ENCODE measurements around the gene BEST2.

BEST2 gene

DNA sequence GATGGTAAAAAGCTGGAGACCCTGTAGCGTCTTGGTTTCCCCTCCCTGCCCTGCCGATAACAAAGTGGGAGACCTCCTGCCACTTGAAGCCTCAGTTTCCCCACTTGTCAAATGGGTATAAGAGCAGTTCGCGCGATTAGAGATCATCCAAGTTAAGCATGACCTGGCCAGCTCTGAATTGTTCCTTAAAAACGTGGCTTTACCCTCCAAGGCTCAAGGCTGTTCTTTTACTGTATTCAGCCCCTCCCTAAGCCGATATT lies 28.3 kb upstream of the BEST2 start:
- TF ChIP-seq CREB1 (IDR thresholded peaks at IDR 0.05; ENCODE audit: low read depth): no peak
- no peak for TF ChIP-seq FOXM1 (IDR thresholded peaks at IDR 0.05; ENCODE audit: borderline replicate concordance, low read depth)
- TF ChIP-seq EP300 (IDR thresholded peaks at IDR 0.05; ENCODE audit: borderline replicate concordance): no peak
- no peak for TF ChIP-seq TEAD4 (IDR thresholded peaks at IDR 0.05)
- TF ChIP-seq, protein P1, sequence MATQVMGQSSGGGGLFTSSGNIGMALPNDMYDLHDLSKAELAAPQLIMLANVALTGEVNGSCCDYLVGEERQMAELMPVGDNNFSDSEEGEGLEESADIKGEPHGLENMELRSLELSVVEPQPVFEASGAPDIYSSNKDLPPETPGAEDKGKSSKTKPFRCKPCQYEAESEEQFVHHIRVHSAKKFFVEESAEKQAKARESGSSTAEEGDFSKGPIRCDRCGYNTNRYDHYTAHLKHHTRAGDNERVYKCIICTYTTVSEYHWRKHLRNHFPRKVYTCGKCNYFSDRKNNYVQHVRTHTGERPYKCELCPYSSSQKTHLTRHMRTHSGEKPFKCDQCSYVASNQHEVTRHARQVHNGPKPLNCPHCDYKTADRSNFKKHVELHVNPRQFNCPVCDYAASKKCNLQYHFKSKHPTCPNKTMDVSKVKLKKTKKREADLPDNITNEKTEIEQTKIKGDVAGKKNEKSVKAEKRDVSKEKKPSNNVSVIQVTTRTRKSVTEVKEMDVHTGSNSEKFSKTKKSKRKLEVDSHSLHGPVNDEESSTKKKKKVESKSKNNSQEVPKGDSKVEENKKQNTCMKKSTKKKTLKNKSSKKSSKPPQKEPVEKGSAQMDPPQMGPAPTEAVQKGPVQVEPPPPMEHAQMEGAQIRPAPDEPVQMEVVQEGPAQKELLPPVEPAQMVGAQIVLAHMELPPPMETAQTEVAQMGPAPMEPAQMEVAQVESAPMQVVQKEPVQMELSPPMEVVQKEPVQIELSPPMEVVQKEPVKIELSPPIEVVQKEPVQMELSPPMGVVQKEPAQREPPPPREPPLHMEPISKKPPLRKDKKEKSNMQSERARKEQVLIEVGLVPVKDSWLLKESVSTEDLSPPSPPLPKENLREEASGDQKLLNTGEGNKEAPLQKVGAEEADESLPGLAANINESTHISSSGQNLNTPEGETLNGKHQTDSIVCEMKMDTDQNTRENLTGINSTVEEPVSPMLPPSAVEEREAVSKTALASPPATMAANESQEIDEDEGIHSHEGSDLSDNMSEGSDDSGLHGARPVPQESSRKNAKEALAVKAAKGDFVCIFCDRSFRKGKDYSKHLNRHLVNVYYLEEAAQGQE (IDR thresholded peaks at IDR 0.05; ENCODE audit: low read depth): no peak
- TF ChIP-seq ZBTB7A (IDR thresholded peaks at IDR 0.05; ENCODE audit: low read depth): no peak
- TF ChIP-seq YY1 (IDR thresholded peaks at IDR 0.05; ENCODE audit: low read depth): no peak
- no peak for TF ChIP-seq EGR1 (IDR thresholded peaks at IDR 0.05)
- TF ChIP-seq RAD21 (IDR thresholded peaks at IDR 0.05; ENCODE audit: low read depth): no peak
- TF ChIP-seq, protein P2, sequence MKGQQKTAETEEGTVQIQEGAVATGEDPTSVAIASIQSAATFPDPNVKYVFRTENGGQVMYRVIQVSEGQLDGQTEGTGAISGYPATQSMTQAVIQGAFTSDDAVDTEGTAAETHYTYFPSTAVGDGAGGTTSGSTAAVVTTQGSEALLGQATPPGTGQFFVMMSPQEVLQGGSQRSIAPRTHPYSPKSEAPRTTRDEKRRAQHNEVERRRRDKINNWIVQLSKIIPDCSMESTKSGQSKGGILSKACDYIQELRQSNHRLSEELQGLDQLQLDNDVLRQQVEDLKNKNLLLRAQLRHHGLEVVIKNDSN (IDR thresholded peaks at IDR 0.05): no peak
- no peak for TF ChIP-seq CEBPB (IDR thresholded peaks at IDR 0.05)
- no peak for TF ChIP-seq NFIC (IDR thresholded peaks at IDR 0.05)
- TF ChIP-seq MAX (IDR thresholded peaks at IDR 0.05): no peak
- no peak for TF ChIP-seq TCF12 (IDR thresholded peaks at IDR 0.05; ENCODE audit: low read depth)
- TF ChIP-seq TAF1 (IDR thresholded peaks at IDR 0.05; ENCODE audit: low read depth): no peak

DNA sequence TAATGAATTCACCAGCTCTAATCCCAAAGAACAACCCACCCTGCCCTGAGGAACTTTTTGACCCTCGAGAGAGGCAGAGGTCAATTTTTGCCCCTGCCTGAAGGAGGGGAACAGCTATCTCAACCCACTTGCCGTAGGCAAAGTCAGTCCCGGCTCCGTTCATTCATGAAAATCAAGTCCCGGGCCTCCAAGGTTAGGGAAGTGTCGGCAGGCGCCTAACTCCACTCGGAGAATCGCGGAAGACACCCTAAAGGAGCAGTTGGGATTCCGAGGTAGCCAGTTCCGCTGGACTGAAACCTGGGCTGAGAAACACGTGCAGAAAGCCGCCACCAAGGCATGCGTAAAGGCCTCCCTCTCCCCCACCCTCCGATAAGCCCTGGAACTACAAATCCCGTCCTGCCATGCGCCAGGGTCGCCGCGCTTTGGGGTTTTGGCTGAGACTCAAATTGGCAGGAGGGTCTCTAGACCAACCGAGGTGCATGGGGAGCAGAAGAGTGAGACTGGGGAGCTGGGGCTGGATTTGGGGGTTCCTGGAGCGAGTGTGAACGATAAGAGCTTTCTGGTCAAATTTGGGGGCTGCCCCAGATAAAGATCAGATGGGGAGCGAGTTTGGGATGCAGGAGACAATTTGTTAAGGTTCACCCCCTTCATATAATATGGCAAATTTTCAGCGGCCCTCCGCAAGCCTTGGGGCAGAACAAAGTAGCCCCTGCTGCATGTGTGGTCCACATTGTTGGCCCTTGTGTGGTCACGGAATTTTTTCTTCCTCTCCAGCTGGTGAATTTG lies 27.8 kb upstream of the BEST2 start, which contains the start of gene TNPO2:
Gene TNPO2 (minus strand): TSS at position 292 of the 786 bp plus-strand sequence. CDS start 2,955 bp downstream, outside the sequence.
- TF ChIP-seq EGR1 (IDR thresholded peaks at IDR 0.05) (no peak), CEBPB (IDR thresholded peaks at IDR 0.05) (no peak), MAX (IDR thresholded peaks at IDR 0.05) (peak; percentile 81), ZBTB7A (IDR thresholded peaks at IDR 0.05; ENCODE audit: low read depth) (0 out of 2 replicates have a peak, but pooled peaks have one; percentile 49)
- TF ChIP-seq, protein P2 (IDR thresholded peaks at IDR 0.05): 0 out of 2 replicates have a peak, but pooled peaks have one; percentile 27

- TF ChIP-seq TEAD4 (IDR thresholded peaks at IDR 0.05) (no peak), ZBTB7A (IDR thresholded peaks at IDR 0.05; ENCODE audit: low read depth) (no peak), FOXM1 (IDR thresholded peaks at IDR 0.05; ENCODE audit: borderline replicate concordance, low read depth) (no peak), CEBPB (IDR thresholded peaks at IDR 0.05) (no peak), NFIC (IDR thresholded peaks at IDR 0.05) (no peak), MAX (IDR thresholded peaks at IDR 0.05) (no peak)
These were observed 24.6 kb upstream of the BEST2 start for GRCh38 chr19:12726988-12727316.

GRCh38 chr19:12727745-12728433 lies 23.7 kb upstream of the BEST2 start:
- TF ChIP-seq TAF1 (IDR thresholded peaks at IDR 0.05; ENCODE audit: low read depth) (no peak), EP300 (IDR thresholded peaks at IDR 0.05; ENCODE audit: borderline replicate concordance) (no peak), MAX (IDR thresholded peaks at IDR 0.05) (no peak), NFIC (IDR thresholded peaks at IDR 0.05) (no peak), FOXM1 (IDR thresholded peaks at IDR 0.05; ENCODE audit: borderline replicate concordance, low read depth) (no peak), CEBPB (IDR thresholded peaks at IDR 0.05) (no peak), YY1 (IDR thresholded peaks at IDR 0.05; ENCODE audit: low read depth) (no peak), TCF12 (IDR thresholded peaks at IDR 0.05; ENCODE audit: low read depth) (no peak), CREB1 (IDR thresholded peaks at IDR 0.05; ENCODE audit: low read depth) (no peak), ZBTB7A (IDR thresholded peaks at IDR 0.05; ENCODE audit: low read depth) (no peak), RAD21 (IDR thresholded peaks at IDR 0.05; ENCODE audit: low read depth) (no peak), EGR1 (IDR thresholded peaks at IDR 0.05) (no peak)
- TF ChIP-seq, protein P1 (IDR thresholded peaks at IDR 0.05; ENCODE audit: low read depth): no peak
- TF ChIP-seq, protein P2 (IDR thresholded peaks at IDR 0.05): no peak

- TF ChIP-seq MAX (IDR thresholded peaks at IDR 0.05): no peak
- no peak for TF ChIP-seq ZBTB7A (IDR thresholded peaks at IDR 0.05; ENCODE audit: low read depth)
- no peak for TF ChIP-seq NFIC (IDR thresholded peaks at IDR 0.05)
- TF ChIP-seq RAD21 (IDR thresholded peaks at IDR 0.05; ENCODE audit: low read depth): no peak
- no peak for TF ChIP-seq CREB1 (IDR thresholded peaks at IDR 0.05; ENCODE audit: low read depth)
- TF ChIP-seq, protein P1 (IDR thresholded peaks at IDR 0.05; ENCODE audit: low read depth): no peak
- TF ChIP-seq YY1 (IDR thresholded peaks at IDR 0.05; ENCODE audit: low read depth): no peak
- no peak for TF ChIP-seq TCF12 (IDR thresholded peaks at IDR 0.05; ENCODE audit: low read depth)
- no peak for TF ChIP-seq TAF1 (IDR thresholded peaks at IDR 0.05; ENCODE audit: low read depth)
- TF ChIP-seq EGR1 (IDR thresholded peaks at IDR 0.05): no peak
- TF ChIP-seq FOXM1 (IDR thresholded peaks at IDR 0.05; ENCODE audit: borderline replicate concordance, low read depth): no peak
- TF ChIP-seq CEBPB (IDR thresholded peaks at IDR 0.05): no peak
- no peak for TF ChIP-seq EP300 (IDR thresholded peaks at IDR 0.05; ENCODE audit: borderline replicate concordance)
- TF ChIP-seq, protein P2 (IDR thresholded peaks at IDR 0.05): no peak
- no peak for TF ChIP-seq TEAD4 (IDR thresholded peaks at IDR 0.05)
These were observed 21.5 kb upstream of the BEST2 start for GRCh38 chr19:12730064-12730463.

Measured in Ishikawa (cell line).